C4-2B (cell line): ENCODE results near the gene SEBOX.

ENCODE experiments used
- ZFX ChIP-seq: fragments of 450-650 bp; IDR thresholded peaks from 2 replicates; pipeline ENCODE4 v1.6.1; 2017
- TF ChIP-seq, protein P1 (sequence below): fragments of 450-650 bp; conservative IDR thresholded peaks from 2 replicates; pipeline ENCODE4 v1.5.1; 2017; ENCODE audit warnings: mild to moderate bottlenecking

DNA sequence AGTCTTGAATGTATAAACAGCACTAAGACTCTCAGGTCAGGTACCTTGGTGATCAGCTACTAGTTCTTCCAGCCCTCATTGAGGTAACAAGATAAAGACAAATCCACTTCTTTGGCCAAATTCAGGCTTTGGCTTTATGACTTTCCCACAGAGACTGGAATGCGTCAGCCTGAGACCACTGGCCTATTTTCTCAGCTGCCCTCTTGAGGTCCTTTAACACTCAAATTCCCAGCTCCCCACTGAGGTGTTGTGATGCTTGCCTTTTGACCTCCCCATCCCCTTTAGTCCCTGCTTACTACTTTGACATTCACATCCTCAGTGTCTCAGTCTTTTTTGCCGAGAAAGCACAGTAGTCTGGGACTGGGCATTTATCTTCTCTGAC, 18.8 kb downstream of the SEBOX start:
- TF ChIP-seq, protein P1, sequence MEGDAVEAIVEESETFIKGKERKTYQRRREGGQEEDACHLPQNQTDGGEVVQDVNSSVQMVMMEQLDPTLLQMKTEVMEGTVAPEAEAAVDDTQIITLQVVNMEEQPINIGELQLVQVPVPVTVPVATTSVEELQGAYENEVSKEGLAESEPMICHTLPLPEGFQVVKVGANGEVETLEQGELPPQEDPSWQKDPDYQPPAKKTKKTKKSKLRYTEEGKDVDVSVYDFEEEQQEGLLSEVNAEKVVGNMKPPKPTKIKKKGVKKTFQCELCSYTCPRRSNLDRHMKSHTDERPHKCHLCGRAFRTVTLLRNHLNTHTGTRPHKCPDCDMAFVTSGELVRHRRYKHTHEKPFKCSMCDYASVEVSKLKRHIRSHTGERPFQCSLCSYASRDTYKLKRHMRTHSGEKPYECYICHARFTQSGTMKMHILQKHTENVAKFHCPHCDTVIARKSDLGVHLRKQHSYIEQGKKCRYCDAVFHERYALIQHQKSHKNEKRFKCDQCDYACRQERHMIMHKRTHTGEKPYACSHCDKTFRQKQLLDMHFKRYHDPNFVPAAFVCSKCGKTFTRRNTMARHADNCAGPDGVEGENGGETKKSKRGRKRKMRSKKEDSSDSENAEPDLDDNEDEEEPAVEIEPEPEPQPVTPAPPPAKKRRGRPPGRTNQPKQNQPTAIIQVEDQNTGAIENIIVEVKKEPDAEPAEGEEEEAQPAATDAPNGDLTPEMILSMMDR = no peak
- no peak for TF ChIP-seq ZFX
